Left forelimb (tissue), 1 donor: ENCODE data around the gene ALG1L2.
A peak's percentile ranks its signal among the peaks of the same experiment; 100 is the strongest.
"Not testable (repeated sequence)": the region's sequence is repeated elsewhere in the genome, so short reads cannot be mapped to it uniquely, and the experiment has no call there.

Experiments used
- DNase-seq: peaks from one replicate; pipeline ENCODE4 v3.0.0-alpha.2; 2018; ENCODE audit warnings: low spot score

The ALG1L2 gene

GRCh38 chr3:130093741-130094391 is 12.2 kb downstream of the ALG1L2 start:
- DNase-seq = no peak

GRCh38 chr3:130094491-130094941 is 12.9 kb downstream of the ALG1L2 start:
- not testable (repeated sequence) for DNase-seq

DNA sequence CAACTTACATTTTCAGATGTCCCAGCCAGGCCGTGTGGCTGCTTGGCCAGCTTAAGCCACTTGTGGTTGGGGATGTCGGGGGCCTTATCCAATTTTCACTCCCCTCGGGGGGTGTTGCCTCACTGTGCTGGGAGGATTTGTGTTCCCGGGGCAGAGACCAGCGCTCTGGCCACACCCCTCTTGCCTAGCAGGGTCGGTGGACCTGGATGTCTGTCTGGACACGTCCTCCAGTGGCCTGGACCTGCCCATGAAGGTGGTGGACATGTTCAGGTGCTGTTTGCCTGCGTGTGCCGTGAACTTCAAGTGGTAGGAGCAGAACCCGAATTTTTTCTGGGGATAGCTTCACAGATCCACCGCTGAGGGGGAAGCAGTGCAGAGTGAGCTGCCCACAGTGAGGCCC is 14.2 kb downstream of the ALG1L2 start:
- not testable (repeated sequence) for DNase-seq

GRCh38 chr3:130097096-130097495 is 15.5 kb downstream of the ALG1L2 start:
- DNase-seq = not testable (repeated sequence)

DNA sequence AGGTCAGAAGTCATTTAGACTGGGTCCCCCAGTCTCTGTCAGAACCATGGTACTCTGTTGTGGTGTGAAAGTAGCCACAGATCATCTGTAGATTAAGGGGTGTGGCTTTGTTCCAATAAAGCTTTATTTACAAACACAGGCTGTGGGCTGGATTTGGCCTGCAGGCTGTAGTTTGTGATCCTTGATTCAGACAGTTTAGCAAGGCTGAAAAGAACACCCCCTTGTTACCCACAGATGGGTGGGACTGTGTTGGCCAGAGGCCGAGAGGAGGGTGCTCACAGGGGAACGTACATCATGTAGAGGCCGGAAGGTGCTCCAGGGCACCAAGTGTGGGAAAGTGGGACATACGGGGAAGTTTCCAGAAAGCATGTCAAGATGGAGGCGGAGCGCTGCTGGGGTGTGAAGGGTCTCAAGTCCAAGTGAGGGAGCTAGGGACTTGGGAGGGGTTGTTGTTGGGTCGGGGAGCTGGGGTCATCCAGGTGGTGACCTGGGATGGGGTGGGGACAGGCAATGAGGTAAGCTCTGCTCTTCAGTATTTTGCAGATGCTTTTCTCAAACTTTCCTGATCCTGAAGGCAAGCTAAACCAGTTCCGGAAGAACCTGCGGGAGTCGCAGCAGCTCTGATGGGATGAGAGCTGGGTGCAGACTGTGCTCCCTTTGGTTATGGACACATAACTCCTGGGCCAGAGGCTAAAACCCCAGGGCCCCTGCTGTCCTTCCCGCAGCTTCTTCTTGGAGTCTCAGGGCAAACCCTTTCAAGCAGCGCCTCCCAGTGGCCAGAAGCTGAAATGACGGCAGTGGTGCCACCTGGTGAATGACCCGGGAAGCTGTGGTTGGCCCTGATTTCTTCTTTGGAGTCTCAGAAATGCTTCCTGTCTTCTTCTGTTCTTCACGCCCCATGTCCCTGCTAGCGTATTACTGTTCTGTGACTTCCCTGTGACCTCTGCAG is 16.3 kb downstream of the ALG1L2 start:
- DNase-seq = not testable (repeated sequence)

DNA sequence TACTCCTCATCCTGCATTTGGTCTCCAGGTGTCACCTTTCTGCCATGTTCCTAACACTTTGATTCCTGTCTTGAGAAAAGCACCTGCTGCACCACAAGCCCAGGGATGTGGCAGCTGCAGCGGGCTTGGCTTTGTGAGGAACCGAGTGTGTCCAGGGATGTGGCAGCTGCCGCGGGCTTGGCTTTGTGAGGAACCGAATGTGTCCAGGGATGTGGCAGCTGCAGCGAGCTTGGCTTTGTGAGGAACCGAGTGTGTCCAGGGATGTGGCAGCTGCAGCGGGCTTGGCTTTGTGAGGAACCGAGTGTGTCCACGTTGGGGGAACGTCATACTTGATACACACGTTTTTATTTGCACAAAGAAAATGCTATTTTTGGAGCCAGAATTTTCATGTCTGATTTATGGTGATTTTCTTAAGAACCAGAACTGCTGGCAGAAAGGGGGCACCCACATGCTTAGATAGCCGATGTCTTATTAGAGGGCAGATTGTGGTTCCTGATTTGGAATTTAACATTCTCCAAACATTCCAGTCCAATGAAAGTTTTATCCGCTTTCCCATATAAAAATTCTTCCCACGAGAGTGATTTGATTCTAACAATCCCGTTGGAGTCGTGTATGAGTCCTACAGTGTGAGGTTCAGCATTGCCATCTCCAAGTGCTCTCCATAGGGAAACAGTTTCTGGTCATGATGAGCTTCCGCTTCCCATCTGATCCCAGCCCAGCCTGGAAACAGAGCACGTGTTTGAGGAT is 17.2 kb downstream of the ALG1L2 start:
- not testable (repeated sequence) for DNase-seq

- not testable (repeated sequence) for DNase-seq
Observed at GRCh38 chr3:130102545-130102944, 20.9 kb downstream of the ALG1L2 start.

GRCh38 chr3:130104191-130104590 is 22.6 kb downstream of the ALG1L2 start:
- DNase-seq = not testable (repeated sequence)

DNA sequence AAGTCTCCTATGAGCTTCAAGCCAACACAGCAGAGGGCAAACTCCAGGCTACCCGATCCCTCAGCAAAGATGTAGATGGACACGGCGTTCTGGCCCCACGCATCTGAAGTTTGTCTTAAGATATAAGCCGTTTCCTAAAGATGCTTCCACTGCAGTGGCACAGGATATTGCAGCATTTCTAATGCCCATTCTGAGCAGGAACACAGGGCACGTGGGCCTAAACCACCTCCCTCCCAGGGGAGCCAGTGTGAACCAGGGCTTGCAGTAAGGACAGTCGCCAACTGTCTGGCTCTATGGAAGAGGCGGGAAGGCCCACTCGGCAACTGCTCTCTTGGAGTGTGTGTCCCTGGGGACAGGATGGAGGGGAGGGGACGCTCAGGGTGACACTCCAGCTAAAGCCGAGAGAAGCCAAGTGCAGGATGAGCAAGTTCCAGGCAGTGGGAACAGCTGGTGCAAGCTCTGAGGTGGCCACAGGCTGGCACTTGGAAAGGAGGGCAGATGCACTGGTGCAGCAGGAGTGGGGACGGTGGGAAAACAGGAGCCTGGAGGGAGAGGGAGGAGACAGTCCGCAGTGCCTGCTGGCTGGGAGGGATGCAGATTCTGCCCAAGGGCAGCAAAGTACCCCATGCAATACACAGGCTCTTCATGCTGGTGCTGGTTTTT is 25.8 kb downstream of the ALG1L2 start:
- not testable (repeated sequence) for DNase-seq

GRCh38 chr3:130108836-130109585 is 27.4 kb downstream of the ALG1L2 start:
- DNase-seq = not testable (repeated sequence)

DNA sequence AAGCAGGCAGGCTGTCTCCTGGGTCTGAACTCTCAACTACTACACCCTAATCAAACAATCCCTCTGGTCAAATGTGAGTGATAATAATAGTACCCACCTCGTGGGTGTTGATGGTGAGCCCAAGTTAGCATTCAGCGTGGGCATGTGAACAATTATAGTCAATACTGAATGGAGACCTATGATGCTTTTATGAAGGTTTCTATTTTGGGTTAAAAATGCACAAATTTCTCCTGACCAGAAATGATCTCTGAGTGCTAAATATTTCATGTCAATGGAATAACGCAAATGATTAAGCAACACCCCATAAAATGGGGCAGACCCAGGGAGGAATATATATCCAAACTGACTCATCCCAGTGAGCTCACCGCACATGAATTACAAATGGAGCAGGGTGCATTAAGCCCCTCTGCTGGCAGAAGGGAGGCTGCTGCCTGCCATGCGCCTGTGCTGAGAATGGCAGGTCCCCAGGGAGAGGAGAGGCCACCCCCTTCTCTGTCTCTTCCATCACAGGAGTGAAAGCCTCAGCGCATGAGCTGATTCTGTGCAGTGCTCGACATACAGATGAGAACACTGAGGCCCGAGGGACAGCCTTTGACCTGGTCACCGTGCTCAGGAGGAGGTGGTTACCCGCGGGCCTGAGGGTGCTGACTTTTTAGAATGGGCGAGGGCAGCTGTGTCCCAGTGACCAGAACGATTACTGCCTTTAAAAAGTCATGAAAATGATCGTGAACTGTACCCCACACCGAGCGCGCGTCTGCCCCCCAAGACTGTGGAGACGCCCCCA is 28.9 kb downstream of the ALG1L2 start:
- not testable (repeated sequence) for DNase-seq

DNA sequence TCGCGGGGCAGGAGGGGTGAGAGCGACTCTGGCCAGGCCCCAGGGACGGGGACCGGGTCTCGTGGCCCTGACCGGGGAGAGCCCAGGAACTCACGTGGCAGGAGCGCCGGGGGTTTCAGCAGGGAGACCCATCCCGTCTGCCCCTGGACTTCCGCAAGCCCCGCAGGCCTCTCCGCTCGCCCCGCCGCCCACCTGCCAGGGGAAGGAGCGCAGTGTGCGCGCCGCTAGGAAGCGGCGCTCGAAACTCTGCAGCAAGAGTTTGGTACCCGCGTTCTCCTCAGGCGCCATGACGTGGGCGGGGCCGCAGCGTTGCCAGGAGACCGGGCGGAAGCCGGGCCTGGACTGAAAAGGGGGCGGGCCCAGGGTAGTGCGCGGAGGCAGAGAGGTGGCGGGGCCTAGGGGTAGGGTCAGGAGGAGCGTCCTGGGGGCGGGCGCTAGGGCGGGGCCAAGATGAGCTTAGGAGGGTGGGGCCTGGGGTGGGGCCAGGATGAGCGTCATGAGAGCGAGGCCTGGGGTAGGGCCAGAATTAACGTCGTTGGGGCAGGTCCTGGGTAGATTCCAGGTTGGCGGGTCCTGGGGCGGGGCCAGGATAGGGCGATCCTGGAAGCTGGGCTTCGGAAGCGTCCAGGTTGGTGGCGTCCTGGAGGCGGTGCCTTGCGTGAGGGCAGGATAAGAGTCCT is 29.7 kb downstream of the ALG1L2 start:
- DNase-seq = peak; percentile 100

GRCh38 chr3:130111865-130112747 is 30.5 kb downstream of the ALG1L2 start:
- DNase-seq = peak; percentile 97

GRCh38 chr3:130112748-130113073 is 31.1 kb downstream of the ALG1L2 start:
- not testable (repeated sequence) for DNase-seq

GRCh38 chr3:130115400-130115799 is 33.8 kb downstream of the ALG1L2 start:
- not testable (repeated sequence) for DNase-seq

DNA sequence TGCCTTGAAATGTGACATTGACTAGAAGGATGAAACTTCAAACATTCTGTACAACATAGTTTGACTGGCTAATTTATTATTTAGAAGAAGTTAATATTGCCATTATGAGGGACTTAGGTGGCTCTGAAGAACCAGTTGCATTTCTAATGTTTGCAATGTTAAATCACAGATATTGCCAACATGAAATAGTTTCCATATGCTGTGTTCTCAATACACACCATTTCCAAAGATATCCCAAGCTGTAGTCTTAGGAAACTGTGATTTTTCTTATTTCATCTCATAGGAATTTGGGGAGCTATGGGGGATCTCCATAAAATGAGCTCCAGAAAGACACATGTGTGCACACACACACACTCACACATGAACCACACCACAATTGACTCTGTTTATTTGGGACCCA is 36.3 kb downstream of the ALG1L2 start:
- no peak for DNase-seq

DNA sequence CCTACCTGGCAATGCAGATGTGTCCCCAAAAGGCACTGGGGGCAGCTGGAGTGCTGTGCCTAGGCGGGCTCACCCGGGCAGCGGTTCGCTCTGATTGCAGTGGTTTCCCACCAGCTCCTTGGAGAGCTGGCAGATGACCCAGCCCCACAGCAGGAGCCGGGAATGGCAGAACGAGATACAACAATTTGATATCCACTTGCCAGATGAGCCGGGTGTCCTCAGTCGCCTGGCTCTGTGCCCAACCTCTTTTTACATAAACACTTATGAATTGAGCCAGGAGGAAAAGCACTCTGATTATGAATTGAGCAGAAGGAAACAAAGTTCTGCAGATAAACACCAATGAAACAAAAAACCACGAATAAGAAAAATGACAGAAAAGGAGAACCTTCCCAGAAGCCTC is 38.2 kb downstream of the ALG1L2 start:
- not testable (repeated sequence) for DNase-seq

DNA sequence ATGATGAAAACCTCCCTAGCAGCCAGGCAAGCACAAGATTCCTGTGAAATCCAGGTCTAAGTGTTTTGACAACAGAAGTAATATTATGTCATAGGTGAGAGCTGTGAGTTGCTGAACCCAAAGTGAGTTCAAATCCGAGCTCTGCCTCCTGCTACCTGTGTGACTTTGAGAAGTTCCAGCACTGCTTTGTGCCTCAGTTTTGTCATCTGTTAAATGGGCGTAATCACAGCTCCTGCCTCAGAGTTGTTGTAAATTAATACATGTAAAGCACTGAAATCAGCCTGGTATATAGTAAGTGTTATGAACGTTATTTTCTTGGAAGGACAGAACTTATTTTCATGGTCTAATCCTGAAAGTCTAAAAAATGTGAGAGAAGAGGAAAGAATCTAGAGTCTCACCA is 38.7 kb downstream of the ALG1L2 start:
- not testable (repeated sequence) for DNase-seq
